ENCODE results near the gene DOC2A. TPM values are rescaled to one million over a fixed set of nuclear protein-coding genes. Genes with fewer than 3 reads are reported as not detected.
A peak's percentile ranks its signal among the peaks of the same experiment; 100 is the strongest.

DOC2A gene
- total and polyA plus RNA-seq, 2 experiments from 2014 or later: 9.8 to 10.0 TPM

GRCh38 chr16:30006659-30007377 lies 4.0 kb downstream of the DOC2A start:
- Mint-ChIP-seq H3K4me3 (no peak overlapping the region), H3K9me3 (no peaks in the 10 kb centered on the region), H3K27ac (peak overlapping the region; percentile 40; the same call in 1 of the 2 replicates), H3K36me3 (ENCODE audit: low read depth) (peaks cover 13% of the 10 kb centered on the region; the same call in 2 of the 3 replicates), H3K4me1 (peaks cover 38% of the 10 kb centered on the region), H3K27me3 (ENCODE audit: insufficient read depth, low read depth, poor library complexity) (peaks cover 34% of the 10 kb centered on the region)
- no peak overlapping the region for H3K4me3 ChIP-seq
- no peaks in the 10 kb centered on the region for H3K79me2 ChIP-seq (replicated peaks; ENCODE audit: insufficient read depth)
- TF ChIP-seq EZH2phosphoT487 (IDR thresholded peaks at IDR 0.05; ENCODE audit: unreplicated experiment): no peak
- no peak for TF ChIP-seq EZH2 (IDR thresholded peaks at IDR 0.05; ENCODE audit: low read depth, unreplicated experiment)
- H3K9me2 ChIP-seq (ENCODE audit: insufficient read depth): no peaks in the 10 kb centered on the region
- no peak overlapping the region for H2AFZ ChIP-seq
- H3K27me3 ChIP-seq (ENCODE audit: insufficient read depth): peaks cover 21% of the 10 kb centered on the region
- DNase-seq (ENCODE audit: low spot score) (no peak), ATAC-seq (no peak)
- no peak overlapping the region for H3K27ac ChIP-seq (ENCODE audit: low read depth)
- no peaks in the 10 kb centered on the region for H3K36me3 ChIP-seq (ENCODE audit: insufficient read depth)
- no peaks in the 10 kb centered on the region for H4K20me1 ChIP-seq (replicated peaks; ENCODE audit: insufficient read depth)
- H3K4me2 ChIP-seq: no peak overlapping the region
- peaks cover 8% of the 10 kb centered on the region; the same call in 1 of the 2 replicates for H3K4me1 ChIP-seq (ENCODE audit: insufficient read depth)
- 0 out of 2 replicates have a peak, but pooled peaks cover 2% of the 10 kb centered on the region for H3F3A ChIP-seq (replicated peaks; ENCODE audit: low read depth)

DNA sequence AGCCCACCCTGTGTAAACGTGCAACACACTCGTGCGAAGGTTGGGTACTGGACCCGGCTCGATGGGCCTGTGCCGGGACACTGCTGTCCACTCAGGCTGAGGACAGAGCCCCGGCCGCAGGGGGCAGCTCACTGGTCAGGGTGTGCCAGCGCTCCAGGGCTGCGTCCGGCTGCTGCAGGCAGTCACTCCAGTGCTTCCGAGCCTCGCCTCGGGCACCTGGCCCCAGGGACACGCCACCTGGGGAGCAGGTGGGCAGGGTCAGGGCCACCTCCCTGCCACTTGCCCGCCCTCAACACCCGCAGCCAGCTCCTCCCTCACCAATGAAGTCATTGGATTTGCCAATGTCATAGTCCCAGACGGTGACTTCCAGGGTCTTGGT lies 4.7 kb downstream of the DOC2A start:
- Histone ChIP-seq H4K20me1 (replicated peaks; ENCODE audit: insufficient read depth) (no peaks in the 10 kb centered on the region), H3K4me2 (no peak overlapping the region), H3F3A (replicated peaks; ENCODE audit: low read depth) (no peaks in the 10 kb centered on the region), H3K27me3 (ENCODE audit: insufficient read depth) (peaks cover 17% of the 10 kb centered on the region), H3K27ac (ENCODE audit: low read depth) (no peak overlapping the region), H3K4me1 (ENCODE audit: insufficient read depth) (peaks cover 15% of the 10 kb centered on the region), H3K9me2 (ENCODE audit: insufficient read depth) (no peaks in the 10 kb centered on the region), H3K36me3 (ENCODE audit: insufficient read depth) (no peaks in the 10 kb centered on the region), H3K79me2 (replicated peaks; ENCODE audit: insufficient read depth) (no peaks in the 10 kb centered on the region), H2AFZ (no peak overlapping the region), H3K4me3 (no peak overlapping the region)
- no peak for DNase-seq (ENCODE audit: low spot score)
- Mint-ChIP-seq H3K4me3 (no peak overlapping the region), H3K27ac (no peak overlapping the region), H3K4me1 (peaks cover 43% of the 10 kb centered on the region), H3K36me3 (ENCODE audit: low read depth) (peaks cover 13% of the 10 kb centered on the region; the same call in 2 of the 3 replicates), H3K9me3 (no peaks in the 10 kb centered on the region), H3K27me3 (ENCODE audit: insufficient read depth, low read depth, poor library complexity) (peaks cover 31% of the 10 kb centered on the region)
- TF ChIP-seq POLR2AphosphoS5 (IDR thresholded peaks at IDR 0.05; ENCODE audit: low read depth): no peak
- no peak for ATAC-seq

- Histone ChIP-seq H3F3A (replicated peaks; ENCODE audit: low read depth) (no peaks in the 10 kb centered on the region), H4K20me1 (replicated peaks; ENCODE audit: insufficient read depth) (0 out of 2 replicates have a peak, but pooled peaks cover 1% of the 10 kb centered on the region), H3K4me1 (ENCODE audit: insufficient read depth) (peaks cover 19% of the 10 kb centered on the region), H3K36me3 (ENCODE audit: insufficient read depth) (no peaks in the 10 kb centered on the region), H2AFZ (no peak overlapping the region), H3K27ac (ENCODE audit: low read depth) (no peak overlapping the region), H3K27me3 (ENCODE audit: insufficient read depth) (peaks cover 16% of the 10 kb centered on the region), H3K79me2 (replicated peaks; ENCODE audit: insufficient read depth) (no peaks in the 10 kb centered on the region), H3K9me2 (ENCODE audit: insufficient read depth) (no peaks in the 10 kb centered on the region), H3K4me3 (no peak overlapping the region), H3K4me2 (no peak overlapping the region)
- Mint-ChIP-seq H3K4me3 (no peak overlapping the region), H3K27me3 (ENCODE audit: insufficient read depth, low read depth, poor library complexity) (peaks cover 29% of the 10 kb centered on the region), H3K36me3 (ENCODE audit: low read depth) (peaks cover 13% of the 10 kb centered on the region; the same call in 2 of the 3 replicates), H3K4me1 (peaks cover 45% of the 10 kb centered on the region), H3K9me3 (no peaks in the 10 kb centered on the region), H3K27ac (no peak overlapping the region)
- peak; percentile 14 for ATAC-seq
- TF ChIP-seq CTCF (conservative IDR thresholded peaks at IDR 0.05; ENCODE audit: low read depth in 2 of 2) (peak; percentile 61 to 80), POLR2AphosphoS5 (IDR thresholded peaks at IDR 0.05; ENCODE audit: low read depth) (no peak)
- DNase-seq (ENCODE audit: low spot score): peak; percentile 79
Measured at GRCh38 chr16:30005341-30006094, 5.3 kb downstream of the DOC2A start.

Measured in GM23338 (cell line).